NCI-H510A (cell line): ENCODE data around the gene SUSD6.

Source experiments
- DNase-seq: peaks from one replicate; lab custom pipeline; 2025; lab: John Stamatoyannopoulos, UW

The SUSD6 gene

GRCh38 chr14:69673578-69674305 is 62.3 kb downstream of the SUSD6 start:
- no peak for DNase-seq

GRCh38 chr14:69674546-69675244 is 63.3 kb downstream of the SUSD6 start:
- DNase-seq: no peak

DNA sequence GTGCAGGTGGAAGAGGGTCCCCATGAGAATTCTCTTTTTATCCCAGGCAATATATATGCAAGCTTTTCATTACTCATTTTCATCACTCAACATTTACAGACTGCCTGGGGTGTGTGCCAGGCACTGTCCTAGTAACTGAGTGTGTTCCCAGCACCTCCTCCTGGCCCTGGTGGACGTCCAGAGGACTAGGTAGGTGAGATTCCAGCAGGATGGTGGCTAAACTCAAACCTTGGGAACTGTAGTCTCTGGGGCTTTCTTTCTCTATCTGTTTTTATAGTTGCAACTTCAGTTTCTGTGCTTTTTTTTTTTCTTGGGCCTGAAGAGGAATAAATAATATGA is 63.8 kb downstream of the SUSD6 start:
- DNase-seq: no peak

GRCh38 chr14:69675877-69676416 is 64.6 kb downstream of the SUSD6 start:
- no peak for DNase-seq

- DNase-seq: no peak
Measured at GRCh38 chr14:69676723-69677122, 65.3 kb downstream of the SUSD6 start.

DNA sequence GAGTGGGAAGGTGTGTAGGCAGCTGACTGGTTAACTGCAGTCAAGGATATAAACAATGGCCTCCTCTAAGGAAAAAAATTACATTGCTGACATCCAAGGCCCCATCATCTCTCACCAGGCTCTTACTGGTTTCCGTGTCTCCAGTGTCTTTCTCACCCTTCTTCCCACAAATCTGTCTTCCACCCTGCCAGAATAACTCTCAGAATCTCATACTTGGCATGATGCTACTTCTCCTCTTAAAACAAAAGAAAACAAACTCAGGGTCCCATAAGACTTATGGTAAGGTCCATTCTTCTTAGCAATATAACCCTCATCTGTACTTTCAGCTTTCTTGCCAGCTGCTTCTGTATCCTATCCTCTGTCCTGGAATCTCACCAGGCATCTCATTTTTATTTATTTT is 68.9 kb downstream of the SUSD6 start:
- DNase-seq: no peak

GRCh38 chr14:69682136-69682535 is 70.7 kb downstream of the SUSD6 start:
- no peak for DNase-seq

- no peak for DNase-seq
Measured at GRCh38 chr14:69682621-69683263, 71.3 kb downstream of the SUSD6 start.

DNA sequence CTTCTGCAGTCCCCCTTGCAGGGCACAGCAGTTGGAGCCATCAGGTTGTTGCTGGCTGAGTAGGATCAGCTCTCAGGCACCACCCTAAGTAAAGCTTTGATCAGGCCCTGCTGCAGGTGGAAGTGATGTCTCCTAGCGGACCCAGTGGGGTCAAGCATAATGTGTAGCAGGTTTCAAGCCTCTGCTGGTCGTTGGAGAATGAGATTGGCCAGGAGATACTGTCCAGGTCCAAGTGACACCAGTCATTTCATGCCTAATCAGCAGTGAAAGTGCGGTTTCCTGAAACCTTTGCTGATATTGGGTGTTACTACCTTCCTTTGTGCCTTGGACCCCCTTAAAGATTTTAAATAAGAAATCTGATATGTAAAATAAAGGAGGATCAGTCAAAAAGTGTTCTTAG is 72.6 kb downstream of the SUSD6 start:
- no peak for DNase-seq

DNA sequence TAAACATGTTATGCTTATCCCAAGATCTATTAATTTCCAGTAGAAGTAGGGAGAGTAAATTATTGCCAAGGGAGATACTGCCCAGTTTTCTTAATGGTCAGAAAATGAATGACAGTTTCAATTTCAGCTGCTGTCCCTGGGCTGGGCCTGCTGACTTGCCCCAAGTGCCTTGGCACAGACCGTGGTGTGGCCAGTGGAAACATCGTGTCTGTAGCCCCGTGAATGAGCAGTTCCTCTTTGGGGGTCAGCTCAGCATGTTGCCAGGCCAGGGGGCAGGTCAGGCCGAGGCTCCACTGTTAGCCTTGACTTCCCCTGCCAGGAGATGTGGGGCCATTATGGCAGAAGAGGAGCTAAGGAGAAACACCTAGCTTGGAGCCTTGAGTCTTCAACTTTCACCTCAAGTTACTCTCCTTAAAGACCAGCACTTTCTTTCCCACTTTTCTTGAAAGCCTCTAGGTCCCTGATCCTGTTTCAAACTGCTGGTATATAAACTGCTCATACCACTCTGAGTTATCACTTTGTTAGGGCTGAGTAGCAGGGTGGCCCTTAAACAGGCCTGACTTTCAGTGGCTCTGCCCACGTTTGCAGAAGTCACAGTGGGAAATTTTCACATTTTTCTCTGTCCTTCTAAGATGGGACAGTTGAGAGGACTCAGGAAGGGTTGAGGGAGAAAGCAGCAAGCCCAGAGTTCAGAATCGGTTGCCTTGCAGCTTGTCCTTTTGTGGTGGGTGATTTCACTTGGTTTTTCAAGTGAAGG is 73.2 kb downstream of the SUSD6 start:
- no peak for DNase-seq

DNA sequence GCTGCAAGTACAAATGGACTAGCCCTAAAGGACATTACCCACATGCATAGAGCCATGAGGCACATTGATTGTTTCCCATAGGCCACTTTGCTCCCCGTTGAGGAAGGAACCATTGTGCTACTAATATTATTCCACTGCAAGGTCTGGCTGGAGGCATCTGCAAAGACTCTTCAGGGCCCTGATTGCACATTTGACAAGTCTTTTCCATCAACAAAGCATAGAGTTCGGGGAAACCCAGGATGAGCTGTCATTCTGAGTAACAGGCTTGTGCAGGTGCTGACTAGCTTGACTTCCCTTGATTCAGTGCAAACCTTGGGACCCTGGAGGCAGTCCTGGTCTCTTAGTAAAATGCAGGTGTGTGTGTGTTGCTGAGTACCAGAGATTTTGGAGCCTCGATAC is 73.8 kb downstream of the SUSD6 start:
- no peak for DNase-seq

GRCh38 chr14:69685716-69686115 is 74.3 kb downstream of the SUSD6 start:
- peak; percentile 62 for DNase-seq

- no peak for DNase-seq
Measured at GRCh38 chr14:69687606-69688298, 76.4 kb downstream of the SUSD6 start.

DNA sequence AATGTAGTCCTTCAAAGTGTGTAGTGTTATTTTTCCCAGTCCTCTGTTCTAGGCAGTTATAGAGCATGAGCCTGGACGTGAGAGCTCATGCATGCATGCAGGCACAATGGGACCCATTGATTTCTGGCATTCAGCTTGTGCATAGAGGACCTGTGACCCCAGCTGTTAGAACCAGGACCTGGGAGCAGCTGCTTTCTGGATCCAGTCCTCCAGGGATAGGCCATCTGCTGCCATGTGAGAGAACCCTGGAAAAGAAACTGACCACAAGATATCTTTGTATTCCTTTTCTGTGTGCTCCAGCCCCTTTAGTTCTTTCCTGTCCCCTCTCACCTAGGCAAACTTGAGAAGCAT is 76.9 kb downstream of the SUSD6 start:
- DNase-seq: no peak

- DNase-seq: no peak
Measured at GRCh38 chr14:69690042-69690441, 78.6 kb downstream of the SUSD6 start.

- DNase-seq: no peak
Measured at GRCh38 chr14:69692594-69692993, 81.2 kb downstream of the SUSD6 start.

DNA sequence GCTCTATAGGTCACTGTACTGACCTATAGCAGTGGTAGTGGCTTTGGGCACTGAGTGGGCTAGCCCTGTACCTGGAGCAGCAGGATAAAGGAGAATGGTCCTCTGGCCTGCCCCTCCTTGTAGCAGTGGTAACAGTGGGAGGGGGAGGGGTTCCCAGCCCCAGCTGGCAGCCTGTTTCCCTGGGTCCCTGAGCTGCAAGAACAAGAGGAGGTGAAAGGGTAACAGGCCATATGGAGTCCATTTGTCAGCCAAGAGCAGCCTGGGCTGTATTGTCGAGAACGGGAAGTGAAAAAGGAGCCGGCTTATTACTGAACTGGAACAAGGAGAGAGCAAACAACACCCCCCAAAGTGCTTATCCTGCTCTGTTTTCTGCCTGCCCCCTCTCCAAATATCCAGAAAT is 81.7 kb downstream of the SUSD6 start:
- DNase-seq: no peak

- DNase-seq: no peak
Measured at GRCh38 chr14:69693801-69694729, 82.7 kb downstream of the SUSD6 start.

DNA sequence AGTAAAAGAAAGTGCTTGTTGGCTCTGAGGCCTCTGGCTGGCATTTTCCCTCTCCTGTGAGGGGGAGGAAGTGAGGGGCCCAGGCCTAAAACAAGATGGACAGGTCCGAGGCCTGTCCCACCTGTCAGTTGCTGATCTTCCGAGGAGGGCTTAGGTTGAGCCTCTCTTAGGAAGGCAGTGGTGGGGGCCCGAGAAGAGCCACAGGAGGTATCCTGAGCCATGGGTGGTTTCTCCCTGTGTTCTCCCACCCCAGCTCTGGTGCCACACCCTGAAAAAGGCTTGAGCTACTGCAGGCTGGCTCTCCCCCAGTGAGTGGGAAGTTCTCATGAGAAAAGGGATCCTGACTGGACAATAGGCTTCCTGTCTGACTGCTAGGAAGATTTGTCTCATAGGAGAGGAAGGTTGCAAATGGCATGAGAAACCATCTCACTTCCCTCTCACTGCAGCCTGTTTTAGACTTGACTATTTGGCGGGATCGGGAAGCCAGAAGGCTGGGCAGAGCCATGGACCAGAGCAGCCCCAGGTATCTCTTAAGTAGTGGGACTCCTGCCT is 83.4 kb downstream of the SUSD6 start:
- no peak for DNase-seq
